GM12892 (cell line): Measurements from ENCODE around the gene LNX2.

ENCODE experiments used
- POLR2A ChIP-seq: IDR thresholded peaks from 2 replicates; pipeline ENCODE4 v1.6.1; 2011; ENCODE audit warnings: low read depth, low read length, control low read depth
- POLR2AphosphoS5 ChIP-seq: IDR thresholded peaks from 2 replicates; pipeline ENCODE4 v1.6.1; 2011; ENCODE audit warnings: low read depth, low read length, control low read depth

- TF ChIP-seq POLR2AphosphoS5, result no peak
- no peak for TF ChIP-seq POLR2A
These were observed 25.1 kb downstream of the LNX2 start for GRCh38 chr13:27595055-27595811.
